Esophagus squamous epithelium (tissue), 4 donors: ENCODE results near the gene PPA1.

ENCODE experiments used
- CTCF ChIP-seq, 6 experiments: fragments of 450-650 bp in 4 of 6; fragments of 200-600 bp in 2 of 6; sonication (generic) in 2 of 6; IDR thresholded peaks; one replicate each; pipeline ENCODE4 v1.5.1; 2016 to 2019; ENCODE audit warnings: antibody characterized with exemption in 6 of 6, mild to moderate bottlenecking in 4 of 6, moderate library complexity in 4 of 6
- POLR2A ChIP-seq, 4 donors: fragments of 450-650 bp; IDR thresholded peaks; one replicate each; pipeline ENCODE4 v1.6.1; 2017; ENCODE audit warnings: antibody characterized with exemption in 4 of 4, mild to moderate bottlenecking in 4 of 4, moderate library complexity in 3 of 4

- peak in 5 of 6 experiments; percentile 43 to 60 (median 50) for TF ChIP-seq CTCF (IDR thresholded peaks at IDR 0.05)
- TF ChIP-seq POLR2A (IDR thresholded peaks at IDR 0.05), result no peak
Measured at GRCh38 chr10:70272925-70273316, 39.7 kb upstream of the PPA1 start.
